Measurements from ENCODE around the gene PGC. TPM values are rescaled to one million over a fixed set of nuclear protein-coding genes. Genes with fewer than 3 reads are reported as not detected.

PGC gene
- total and polyA plus RNA-seq, 9 of the 15 experiments (the other 6 are each of a cell fraction or from before 2014, with no cell fraction given), result 0.17 to 0.40 TPM; not detected in 7

- Histone ChIP-seq H3K9ac (ENCODE audit: insufficient read depth in 1 of 2, low read depth in 2 of 2, low read length in 2 of 2) (no peak overlapping the region; a peak in 1 of 4 replicates), H4K20me1 (replicated peaks; ENCODE audit: control insufficient read depth, insufficient read depth, low read length) (peaks cover 4% of the 10 kb centered on the region; the same call in 1 of the 2 replicates), H3K9me3 (replicated peaks; ENCODE audit: control insufficient read depth, insufficient read depth, low read depth, low read length) (no peaks in the 10 kb centered on the region), H3K4me2 (ENCODE audit: insufficient read depth, low read length) (no peak overlapping the region), H3K4me1 (replicated peaks in 1 of 2; ENCODE audit: control insufficient read depth in 2 of 2, insufficient read depth in 2 of 2, low read length in 2 of 2) (peaks cover 0 to 6% of the 10 kb centered on the region in 2 experiments; a peak in 1 of 5 replicates), H3K9me1 (ENCODE audit: control insufficient read depth, insufficient read depth, low read length) (no peaks in the 10 kb centered on the region), H3K79me2 (ENCODE audit: control insufficient read depth, insufficient read depth, low read length) (no peaks in the 10 kb centered on the region), H2AFZ (ENCODE audit: low read depth, low read length) (no peak overlapping the region), H3K4me3 (no peak overlapping the region), H3K27ac (ENCODE audit: extremely low read depth, low read depth, low read length) (no peak overlapping the region), H3K27me3 (ENCODE audit: control insufficient read depth in 2 of 2, insufficient read depth in 2 of 2, low read length in 2 of 2) (peaks cover 5 to 34% of the 10 kb centered on the region in 2 experiments; a peak in 2 of 5 replicates), H3K36me3 (ENCODE audit: control insufficient read depth, insufficient read depth, low read length) (no peaks in the 10 kb centered on the region)
- in situ Hi-C loops (cut with MboI), result loop anchor here (5.0 kb wide), 1 partner anchor 72 kb away; no protein-coding TSS in a partner anchor
- peak; percentile 66 for ATAC-seq
- BruUV-seq (replicated peaks), result no TSS peak
- POLR2A ChIA-PET, result interaction anchor here (0.7 to 1.9 kb wide), 2 partner anchors 10 to 51 kb away, joined by 4 to 5 read pairs; no protein-coding TSS in a partner anchor
- CTCF ChIA-PET (ENCODE audit: low intra/inter-chr PET ratio), result no interaction called here
- intact Hi-C loops (cut with micrococcal nuclease), result no loop called here
- no peak for DNase-seq (ENCODE audit: extremely low read depth in 1 of 4, low spot score in 3 of 4)
- FAIRE-seq, result peak; percentile 63
- WGBS (ENCODE audit: insufficient coverage, low coverage, missing lambda C conversion rate), result 4% methylated on average over 6 of the region's 6 CpGs
- no peak for TF ChIP-seq ZBTB43 (CRISPR knock-in tag; IDR thresholded peaks at IDR 0.05)
- no peak for TF ChIP-seq ATF3 (IDR thresholded peaks at IDR 0.05)
- no peak for TF ChIP-seq ATF3 (CRISPR knock-in tag; conservative IDR thresholded peaks at IDR 0.05)
- no peak for TF ChIP-seq ZNF561 (CRISPR knock-in tag; conservative IDR thresholded peaks at IDR 0.05)
- no peak for TF ChIP-seq NR2F6 (CRISPR knock-in tag; IDR thresholded peaks at IDR 0.05)
- TF ChIP-seq KAT7 (CRISPR knock-in tag; IDR thresholded peaks at IDR 0.05; ENCODE audit: borderline replicate concordance), result no peak
- TF ChIP-seq BCOR (IDR thresholded peaks at IDR 0.05), result 0 out of 2 replicates have a peak, but pooled peaks have one; percentile 15
- TF ChIP-seq MEIS2 (IDR thresholded peaks at IDR 0.05; ENCODE audit: partially characterized antibody), result peak; percentile 9
- peak; percentile 81 for TF ChIP-seq PKNOX1 (IDR thresholded peaks at IDR 0.05)
Observed at GRCh38 chr6:41694815-41695526, 52.2 kb downstream of the PGC start.
